Measurements from ENCODE around the gene CHRM1. TPM values are rescaled to one million over a fixed set of nuclear protein-coding genes. Genes with fewer than 3 reads are reported as not detected.

CHRM1 gene
- total RNA-seq, 1 experiment from 2014 or later: 0.10 TPM

DNA sequence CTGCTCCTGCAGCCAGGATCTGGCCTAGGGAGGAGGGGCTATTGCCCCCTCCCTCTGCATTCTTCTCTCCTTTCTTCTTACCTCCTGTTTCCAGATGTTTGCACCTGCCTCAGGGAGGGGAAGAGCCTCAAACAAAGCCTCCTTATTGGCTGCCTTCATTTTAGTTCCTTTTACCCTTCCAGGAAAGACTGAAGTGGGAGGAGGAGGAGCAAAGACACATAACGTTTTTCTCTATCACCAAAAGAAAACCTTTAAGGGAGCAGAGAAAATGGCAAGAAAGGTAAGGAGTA lies 13.3 kb upstream of the CHRM1 start:
- intact Hi-C loops (cut with micrococcal nuclease): loop anchor here (5.0 kb wide), 1 partner anchor 43 kb away; no protein-coding TSS in a partner anchor
- TF ChIP-seq JUND (IDR thresholded peaks at IDR 0.05): no peak
- no peak for TF ChIP-seq CBX3 (IDR thresholded peaks at IDR 0.05; ENCODE audit: low read depth)
- no peak for TF ChIP-seq POLR2AphosphoS5 (IDR thresholded peaks at IDR 0.05; ENCODE audit: low read depth, low read length)
- no peak for TF ChIP-seq FOSL1 (IDR thresholded peaks at IDR 0.05; ENCODE audit: low read depth)
- TF ChIP-seq, protein P1, sequence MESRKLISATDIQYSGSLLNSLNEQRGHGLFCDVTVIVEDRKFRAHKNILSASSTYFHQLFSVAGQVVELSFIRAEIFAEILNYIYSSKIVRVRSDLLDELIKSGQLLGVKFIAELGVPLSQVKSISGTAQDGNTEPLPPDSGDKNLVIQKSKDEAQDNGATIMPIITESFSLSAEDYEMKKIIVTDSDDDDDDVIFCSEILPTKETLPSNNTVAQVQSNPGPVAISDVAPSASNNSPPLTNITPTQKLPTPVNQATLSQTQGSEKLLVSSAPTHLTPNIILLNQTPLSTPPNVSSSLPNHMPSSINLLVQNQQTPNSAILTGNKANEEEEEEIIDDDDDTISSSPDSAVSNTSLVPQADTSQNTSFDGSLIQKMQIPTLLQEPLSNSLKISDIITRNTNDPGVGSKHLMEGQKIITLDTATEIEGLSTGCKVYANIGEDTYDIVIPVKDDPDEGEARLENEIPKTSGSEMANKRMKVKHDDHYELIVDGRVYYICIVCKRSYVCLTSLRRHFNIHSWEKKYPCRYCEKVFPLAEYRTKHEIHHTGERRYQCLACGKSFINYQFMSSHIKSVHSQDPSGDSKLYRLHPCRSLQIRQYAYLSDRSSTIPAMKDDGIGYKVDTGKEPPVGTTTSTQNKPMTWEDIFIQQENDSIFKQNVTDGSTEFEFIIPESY (IDR thresholded peaks at IDR 0.05; ENCODE audit: extremely low read depth, insufficient replicate concordance, low read length): no peak
- no peak for TF ChIP-seq EZH2 (IDR thresholded peaks at IDR 0.05)
- no peak for TF ChIP-seq CTCF (IDR thresholded peaks at IDR 0.05 in 2 of 3, conservative IDR thresholded peaks at IDR 0.05 in 1 of 3; ENCODE audit: borderline replicate concordance in 1 of 3, insufficient read depth in 1 of 3, low read depth in 2 of 3, low read length in 2 of 3)
- no peak for TF ChIP-seq TCF7L2 (IDR thresholded peaks at IDR 0.05; ENCODE audit: borderline replicate concordance, extremely low read depth, insufficient read depth, insufficient read length)
- TF ChIP-seq ZNF274 (IDR thresholded peaks at IDR 0.05; ENCODE audit: low read depth, low read length): no peak
- TF ChIP-seq, protein P2, sequence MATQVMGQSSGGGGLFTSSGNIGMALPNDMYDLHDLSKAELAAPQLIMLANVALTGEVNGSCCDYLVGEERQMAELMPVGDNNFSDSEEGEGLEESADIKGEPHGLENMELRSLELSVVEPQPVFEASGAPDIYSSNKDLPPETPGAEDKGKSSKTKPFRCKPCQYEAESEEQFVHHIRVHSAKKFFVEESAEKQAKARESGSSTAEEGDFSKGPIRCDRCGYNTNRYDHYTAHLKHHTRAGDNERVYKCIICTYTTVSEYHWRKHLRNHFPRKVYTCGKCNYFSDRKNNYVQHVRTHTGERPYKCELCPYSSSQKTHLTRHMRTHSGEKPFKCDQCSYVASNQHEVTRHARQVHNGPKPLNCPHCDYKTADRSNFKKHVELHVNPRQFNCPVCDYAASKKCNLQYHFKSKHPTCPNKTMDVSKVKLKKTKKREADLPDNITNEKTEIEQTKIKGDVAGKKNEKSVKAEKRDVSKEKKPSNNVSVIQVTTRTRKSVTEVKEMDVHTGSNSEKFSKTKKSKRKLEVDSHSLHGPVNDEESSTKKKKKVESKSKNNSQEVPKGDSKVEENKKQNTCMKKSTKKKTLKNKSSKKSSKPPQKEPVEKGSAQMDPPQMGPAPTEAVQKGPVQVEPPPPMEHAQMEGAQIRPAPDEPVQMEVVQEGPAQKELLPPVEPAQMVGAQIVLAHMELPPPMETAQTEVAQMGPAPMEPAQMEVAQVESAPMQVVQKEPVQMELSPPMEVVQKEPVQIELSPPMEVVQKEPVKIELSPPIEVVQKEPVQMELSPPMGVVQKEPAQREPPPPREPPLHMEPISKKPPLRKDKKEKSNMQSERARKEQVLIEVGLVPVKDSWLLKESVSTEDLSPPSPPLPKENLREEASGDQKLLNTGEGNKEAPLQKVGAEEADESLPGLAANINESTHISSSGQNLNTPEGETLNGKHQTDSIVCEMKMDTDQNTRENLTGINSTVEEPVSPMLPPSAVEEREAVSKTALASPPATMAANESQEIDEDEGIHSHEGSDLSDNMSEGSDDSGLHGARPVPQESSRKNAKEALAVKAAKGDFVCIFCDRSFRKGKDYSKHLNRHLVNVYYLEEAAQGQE (IDR thresholded peaks at IDR 0.05; ENCODE audit: low read depth): no peak
- DNase-seq (ENCODE audit: low read depth, low spot score) (no peak), ATAC-seq (no peak)
- ChIA-PET RAD21 (ENCODE audit: low non-redundant PET in 1 of 2, low total read pairs in 2 of 2, uncharacterized antibody in 2 of 2, unreplicated experiment in 2 of 2) (no interaction called here), CTCF (no interaction called here), POLR2A (no interaction called here)
- Histone ChIP-seq H2AFZ (ENCODE audit: low read depth, low read length, poor library complexity, severe bottlenecking) (no peak overlapping the region), H3K9me2 (ENCODE audit: insufficient read depth) (no peaks in the 10 kb centered on the region), H3K27me3 (ENCODE audit: insufficient read depth, low read length) (no peaks in the 10 kb centered on the region), H3K4me3 (replicated peaks in 1 of 2; ENCODE audit: low read depth in 1 of 2, low read length in 2 of 2) (no peak overlapping the region), H3K9ac (ENCODE audit: low read length) (no peak overlapping the region), H3K4me2 (ENCODE audit: low read length) (no peak overlapping the region), H4K20me1 (ENCODE audit: insufficient read depth) (no peaks in the 10 kb centered on the region), H3K36me3 (ENCODE audit: control insufficient read depth in 1 of 2, insufficient read depth in 2 of 2, low read length in 2 of 2) (no peaks in the 10 kb centered on the region), H3K4me1 (ENCODE audit: control insufficient read depth in 1 of 2, insufficient read depth in 2 of 2, low read length in 2 of 2) (peaks cover 12 to 20% of the 10 kb centered on the region in 2 experiments), H3K79me2 (ENCODE audit: insufficient read depth, low read length) (no peaks in the 10 kb centered on the region), H3K27ac (ENCODE audit: low read depth, low read length) (no peak overlapping the region), H3K9me3 (ENCODE audit: control insufficient read depth in 1 of 2, insufficient read depth in 1 of 2, low read depth in 1 of 2, low read length in 2 of 2) (no peaks in the 10 kb centered on the region)
- BruUV-seq (replicated peaks): no TSS peak
